GM19395 (cell line): ENCODE measurements around the gene TTC33.

Source experiments
- ATAC-seq: cut with Tn5 transposase; IDR thresholded peaks from one replicate; pipeline ENCODE4 v1.9.1; 2021; ENCODE audit warnings: mild to moderate bottlenecking, moderate library complexity; ENCODE audit not compliant: unreplicated experiment

The TTC33 gene

DNA sequence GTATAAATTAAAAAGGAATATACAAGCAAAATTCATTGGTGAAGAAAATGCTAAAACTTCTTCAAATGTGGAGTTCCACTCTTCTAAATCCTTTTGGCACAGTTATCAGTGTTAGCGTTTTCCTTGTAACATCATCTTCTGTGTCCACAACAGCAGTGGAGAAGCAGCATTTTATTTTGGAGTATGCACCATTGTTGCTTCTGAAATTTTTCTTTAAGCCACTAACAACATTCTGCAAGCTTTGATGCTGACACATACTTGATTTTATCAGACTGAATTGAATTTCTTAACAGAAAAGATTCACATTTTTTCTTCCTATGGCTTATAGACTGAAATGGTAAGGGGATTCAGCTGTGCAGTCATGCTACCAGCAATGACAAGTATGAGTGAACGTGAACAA is 136.8 kb downstream of the TTC33 start:
- ATAC-seq, result no peak

DNA sequence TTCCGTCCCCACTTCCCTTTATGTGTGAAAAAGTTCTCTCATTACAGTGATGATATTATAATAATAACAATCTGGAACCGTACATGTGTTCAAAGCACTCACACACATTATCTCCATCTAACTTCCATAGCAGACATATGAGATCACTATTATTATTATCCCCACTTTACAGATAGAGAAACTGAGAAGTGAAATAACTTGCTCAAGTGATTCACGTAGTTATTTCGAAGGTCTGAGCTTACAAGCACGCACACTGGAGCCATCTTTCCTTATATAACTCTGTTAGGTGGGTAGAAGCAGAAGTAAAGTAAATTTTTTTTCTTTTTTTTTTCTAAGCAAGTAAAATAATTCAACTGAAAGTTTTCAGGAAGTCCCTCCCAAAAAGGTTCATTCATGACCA is 139.0 kb downstream of the TTC33 start:
- no peak for ATAC-seq

- no peak for ATAC-seq
Measured at GRCh38 chr5:40615586-40616170, 140.1 kb downstream of the TTC33 start.

GRCh38 chr5:40614923-40615585 is 140.7 kb downstream of the TTC33 start:
- ATAC-seq, result no peak

DNA sequence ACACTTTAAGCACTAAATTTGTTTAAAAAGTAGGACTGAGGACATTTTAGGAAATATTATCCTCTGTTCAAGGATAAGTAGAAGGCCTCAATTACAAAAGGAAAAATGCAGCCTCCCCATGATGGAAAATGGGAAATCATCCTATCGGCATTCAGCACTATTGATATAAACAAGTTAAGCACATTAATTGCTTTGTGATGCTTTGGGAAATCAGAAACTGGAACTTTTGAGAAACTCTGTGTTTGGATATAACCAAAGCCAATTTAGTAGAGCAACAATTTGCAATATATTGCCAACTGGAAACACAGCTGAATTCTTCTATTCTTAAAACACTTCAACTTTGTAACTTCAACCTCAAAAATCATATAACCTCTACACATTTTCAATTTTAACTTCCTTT is 141.3 kb downstream of the TTC33 start:
- ATAC-seq, result no peak

- no peak for ATAC-seq
Measured at GRCh38 chr5:40607202-40607601, 148.6 kb downstream of the TTC33 start.

GRCh38 chr5:40606077-40606765 is 149.5 kb downstream of the TTC33 start:
- ATAC-seq, result no peak

DNA sequence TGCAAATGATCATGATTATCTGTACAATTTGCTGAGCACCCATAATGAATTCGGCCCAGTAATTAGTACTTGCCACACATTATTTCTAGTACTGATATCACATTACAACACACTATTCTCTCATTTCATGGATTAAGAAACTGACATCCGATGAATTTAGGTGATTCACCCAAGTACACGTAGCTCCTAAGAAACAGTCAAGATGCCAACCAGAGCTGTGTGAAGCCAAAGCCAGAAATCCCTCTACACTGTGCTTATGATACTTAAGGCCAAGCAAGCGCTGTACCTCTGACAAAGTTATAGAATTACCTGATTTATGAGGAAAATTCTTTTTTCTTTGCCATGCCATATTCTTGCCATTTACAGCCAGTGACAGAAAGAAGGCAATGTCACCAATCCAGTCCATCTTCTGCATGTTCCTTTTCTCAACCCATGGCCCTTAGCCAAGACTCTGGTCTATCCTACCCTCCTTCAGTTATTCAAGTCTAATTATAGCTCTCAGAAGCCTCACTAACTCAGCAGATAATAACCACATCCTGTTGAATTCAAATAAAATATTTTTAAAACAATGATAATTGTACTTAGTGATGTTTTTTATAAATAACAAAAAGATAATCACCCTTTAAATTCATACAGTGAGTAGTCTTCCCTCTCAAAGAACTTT is 150.3 kb downstream of the TTC33 start:
- no peak for ATAC-seq

DNA sequence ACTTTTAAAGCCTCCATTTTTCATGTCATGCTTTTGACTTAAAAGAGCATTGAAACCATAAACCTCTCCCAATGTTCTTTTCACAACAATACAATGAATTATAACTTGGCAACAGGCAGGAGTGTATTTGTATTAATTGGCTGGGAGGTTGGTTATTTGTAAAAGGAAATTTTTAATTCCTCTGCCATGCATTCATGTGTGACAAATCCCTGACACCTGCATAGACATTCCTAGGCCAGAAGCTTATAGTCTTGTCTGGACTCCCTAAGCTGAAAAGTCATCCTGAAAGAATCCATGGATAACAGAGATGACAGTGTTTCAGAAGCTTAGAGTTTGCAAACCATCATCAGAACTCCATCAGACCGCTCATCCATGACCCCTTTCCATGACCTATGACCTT is 152.4 kb downstream of the TTC33 start:
- ATAC-seq, result no peak

DNA sequence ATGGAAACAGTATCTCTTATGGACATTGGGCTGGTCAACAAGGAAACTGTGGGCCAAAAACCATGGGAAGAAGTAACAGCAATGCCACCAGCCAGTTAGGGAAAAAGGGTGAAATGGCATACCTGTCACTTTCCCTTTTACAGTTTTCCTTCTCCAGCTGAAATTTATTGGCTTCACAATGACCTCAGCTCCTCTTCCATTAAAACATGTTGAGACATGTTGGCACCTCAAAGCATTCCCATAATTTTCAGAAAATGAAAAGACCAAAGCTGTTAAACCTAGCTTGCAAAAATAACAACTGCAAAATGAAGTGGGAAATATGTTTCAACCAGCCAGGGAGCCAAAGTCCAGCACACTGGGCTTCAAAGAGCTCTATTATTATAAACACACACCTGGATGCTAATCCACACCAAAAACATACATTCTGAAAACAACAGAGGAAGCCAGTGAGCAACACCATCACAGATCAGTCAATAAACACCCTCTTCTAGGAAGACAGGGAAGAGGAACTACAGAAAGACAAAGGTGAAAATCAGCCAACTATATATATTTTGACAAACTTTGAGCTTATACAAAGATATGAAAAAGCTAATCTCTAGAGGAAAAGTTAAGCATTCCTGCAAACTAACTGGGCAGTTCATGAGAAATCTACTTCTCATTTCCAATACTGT is 154.4 kb downstream of the TTC33 start:
- no peak for ATAC-seq

DNA sequence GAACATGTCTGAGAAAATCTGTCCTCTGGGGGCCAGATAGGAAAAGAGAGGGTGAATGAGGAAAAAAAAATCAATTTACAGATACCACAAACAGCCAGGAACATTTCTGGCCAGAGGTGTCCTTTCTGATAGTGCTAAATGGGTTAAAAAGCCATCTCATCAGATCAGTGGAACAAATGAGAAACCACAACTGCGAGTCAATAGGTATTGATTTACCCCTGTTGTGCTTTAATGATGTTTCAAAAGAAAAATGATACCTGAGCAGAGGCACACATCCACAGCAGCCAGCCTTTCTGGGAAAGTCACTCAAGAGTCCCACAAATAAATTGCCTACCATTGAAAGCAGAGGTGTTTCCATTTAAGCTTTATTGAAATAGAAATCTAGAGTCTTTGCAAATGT is 155.4 kb downstream of the TTC33 start:
- no peak for ATAC-seq

GRCh38 chr5:40599676-40600075 is 156.1 kb downstream of the TTC33 start:
- ATAC-seq, result no peak

- ATAC-seq, result no peak
Measured at GRCh38 chr5:40594811-40595210, 160.9 kb downstream of the TTC33 start.

GRCh38 chr5:40591727-40592396 is 163.9 kb downstream of the TTC33 start:
- ATAC-seq, result peak; percentile 98

- ATAC-seq, result no peak
Measured at GRCh38 chr5:40587376-40587775, 168.4 kb downstream of the TTC33 start.

DNA sequence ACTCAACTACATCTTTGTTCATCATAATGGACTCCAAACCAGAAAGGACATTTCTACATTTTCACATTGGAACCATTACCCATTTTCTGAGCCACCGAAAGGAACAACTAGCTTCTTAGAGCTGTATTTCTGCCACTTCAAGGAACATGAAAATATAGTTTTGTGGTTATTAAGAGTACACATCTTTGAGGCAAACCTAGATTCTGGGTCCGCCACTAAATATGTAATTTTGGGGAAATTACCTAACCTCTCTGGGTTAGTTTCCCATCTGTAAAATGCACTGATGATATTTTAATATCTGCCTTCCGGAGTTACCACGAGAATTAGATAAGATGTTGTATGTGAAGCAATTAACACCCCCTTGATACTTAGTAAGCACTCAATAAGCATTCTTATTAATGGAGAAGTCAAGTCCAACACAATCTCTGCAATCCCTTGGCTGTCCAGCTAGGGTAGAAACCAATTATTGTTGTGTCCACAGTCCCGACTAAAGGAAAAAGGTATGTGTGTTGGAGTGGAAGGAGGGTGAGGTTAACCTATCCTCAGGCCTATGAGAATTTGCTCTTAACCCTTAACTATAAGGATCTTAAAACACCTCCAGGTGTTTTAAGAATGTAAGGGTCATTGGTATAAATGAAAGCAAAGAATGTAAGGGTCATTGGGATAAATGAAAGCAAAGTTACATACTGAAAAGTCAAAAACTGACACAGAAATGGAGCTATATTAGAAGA is 170.1 kb downstream of the TTC33 start:
- no peak for ATAC-seq

DNA sequence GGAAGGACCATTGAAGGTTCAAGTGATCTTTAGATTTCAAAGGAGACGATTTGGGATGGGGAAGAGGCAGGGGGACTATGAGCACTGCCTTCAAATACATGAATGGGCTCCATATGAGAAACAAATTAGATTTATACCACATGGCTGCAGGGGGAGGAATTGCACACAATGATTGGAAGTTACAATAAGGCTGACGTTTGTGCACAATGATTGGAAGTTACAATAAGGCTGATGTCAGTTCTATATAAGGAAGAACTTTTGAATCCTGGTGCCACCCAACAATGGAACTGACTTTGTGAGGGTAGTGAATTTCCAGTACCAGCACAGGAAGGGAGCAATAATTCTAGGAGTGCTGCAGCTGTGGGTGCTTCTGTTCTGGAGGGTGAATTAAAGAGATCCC is 171.7 kb downstream of the TTC33 start:
- no peak for ATAC-seq

DNA sequence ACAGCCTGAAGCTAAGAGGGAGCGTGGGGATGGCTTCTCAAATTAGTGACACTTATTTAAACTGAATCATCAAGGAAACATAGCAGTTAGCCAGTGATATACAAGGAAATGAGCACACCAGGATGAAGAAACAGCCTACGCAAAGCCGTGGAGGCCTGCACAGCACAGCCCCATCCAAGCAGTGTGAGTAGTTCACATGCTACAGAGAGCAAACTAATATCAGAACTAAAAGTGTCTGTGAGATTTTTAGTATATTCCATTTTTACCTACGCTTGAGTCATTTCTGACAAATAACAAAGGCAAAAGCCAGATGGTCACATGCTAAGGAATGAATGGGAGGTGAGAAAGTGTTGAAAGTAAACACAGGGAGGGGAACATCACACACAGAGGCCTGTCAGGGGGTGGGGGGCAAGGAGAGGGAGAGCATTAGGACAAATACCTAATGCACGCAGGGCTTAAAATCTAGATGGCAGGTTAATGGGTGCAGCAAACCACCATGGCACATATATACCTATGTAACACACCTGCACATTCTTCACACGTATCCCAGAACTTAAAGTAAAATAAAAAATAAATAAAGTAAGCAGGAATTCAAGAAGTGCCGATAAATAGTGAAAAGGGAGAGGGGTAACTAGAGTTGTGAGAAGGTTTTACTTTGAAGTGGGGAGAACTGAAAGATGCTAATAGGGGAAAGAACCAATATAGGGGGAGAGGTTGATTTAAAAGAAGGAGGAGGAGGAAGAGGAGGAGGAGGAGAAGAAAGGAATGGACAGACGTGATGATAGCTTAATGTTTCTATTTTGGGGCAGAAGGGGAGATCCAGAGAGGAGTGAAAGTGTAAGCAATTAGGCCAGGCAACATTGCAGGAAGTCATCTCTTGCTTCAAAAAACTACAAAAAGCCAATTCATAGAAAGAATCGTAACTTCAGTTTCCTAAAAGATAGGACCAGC is 177.0 kb downstream of the TTC33 start:
- peak; percentile 98 for ATAC-seq

GRCh38 chr5:40577718-40578117 is 178.0 kb downstream of the TTC33 start:
- no peak for ATAC-seq
